GM23338 (cell line): ENCODE measurements around the gene BOD1. TPM values are rescaled to one million over a fixed set of nuclear protein-coding genes. Genes with fewer than 3 reads are reported as not detected.

ENCODE experiments used
- ATAC-seq: fragments of 200-7000 bp; cut with Tn5 transposase; 3 replicates; pipeline ENCODE4 v1.9.1; 2020
- DNase-seq: peaks from one replicate; pipeline ENCODE4 v3.0.0-alpha.2; 2015; ENCODE audit warnings: low spot score
- H2AFZ ChIP-seq: fragments of 200-600 bp; sonication (generic); 2 replicates; pipeline ENCODE4 v1.8.0; 2016; ENCODE audit warnings: antibody characterized with exemption, mild to moderate bottlenecking, moderate library complexity
- H3F3A ChIP-seq: fragments of 200-600 bp; sonication (generic); replicated peaks from 2 replicates; pipeline ENCODE4 v1.8.0; 2017; ENCODE audit warnings: antibody characterized with exemption, mixed run types, low read depth
- H3K27ac ChIP-seq: fragments of 200-600 bp; sonication (generic); 2 replicates; pipeline ENCODE4 v1.6.1; 2016; ENCODE audit warnings: low read depth
- H3K27me3 ChIP-seq: fragments of 200-600 bp; sonication (generic); 2 replicates; pipeline ENCODE4 v1.8.0; 2016; ENCODE audit warnings: mild to moderate bottlenecking, mixed run types, moderate library complexity; ENCODE audit not compliant: insufficient read depth
- H3K36me3 ChIP-seq: fragments of 200-600 bp; sonication (generic); 2 replicates; pipeline ENCODE4 v1.8.0; 2016; ENCODE audit warnings: mild to moderate bottlenecking; ENCODE audit not compliant: insufficient read depth
- H3K4me1 ChIP-seq: fragments of 200-600 bp; sonication (generic); 2 replicates; pipeline ENCODE4 v1.8.0; 2016; ENCODE audit warnings: mild to moderate bottlenecking, moderate library complexity; ENCODE audit not compliant: insufficient read depth
- H3K4me2 ChIP-seq: fragments of 200-600 bp; sonication (generic); 2 replicates; pipeline ENCODE4 v1.7.1; 2017; ENCODE audit warnings: mixed run types
- H3K4me3 ChIP-seq: fragments of 200-600 bp; sonication (generic); 2 replicates; pipeline ENCODE4 v1.6.1; 2016; ENCODE audit warnings: mixed run types
- H3K79me2 ChIP-seq: fragments of 200-600 bp; sonication (generic); replicated peaks from 2 replicates; pipeline ENCODE4 v1.8.0; 2017; ENCODE audit warnings: mild to moderate bottlenecking; ENCODE audit not compliant: insufficient read depth
- H3K9me2 ChIP-seq: fragments of 200-600 bp; sonication (generic); 2 replicates; pipeline ENCODE4 v1.8.0; 2017; ENCODE audit not compliant: insufficient read depth
- H4K20me1 ChIP-seq: fragments of 200-600 bp; sonication (generic); replicated peaks from 2 replicates; pipeline ENCODE4 v1.8.0; 2017; ENCODE audit warnings: mild to moderate bottlenecking; ENCODE audit not compliant: insufficient read depth
- H3K27ac Mint-ChIP-seq: 2 replicates; pipeline ENCODE4 v1.8.0; 2020; ENCODE audit warnings: inconsistent platforms, mild to moderate bottlenecking, moderate library complexity, mixed read lengths
- H3K27me3 Mint-ChIP-seq: 3 replicates; pipeline ENCODE4 v1.8.0; 2022; ENCODE audit warnings: low read depth, mild to moderate bottlenecking, moderate library complexity, mixed read lengths, inconsistent platforms; ENCODE audit not compliant: insufficient read depth, poor library complexity
- H3K36me3 Mint-ChIP-seq: 3 replicates; pipeline ENCODE4 v1.8.0; 2021; ENCODE audit warnings: low read depth, mild to moderate bottlenecking, inconsistent platforms, moderate library complexity, mixed read lengths
- H3K4me1 Mint-ChIP-seq: 3 replicates; pipeline ENCODE4 v1.8.0; 2020; ENCODE audit warnings: mild to moderate bottlenecking, inconsistent platforms, mixed read lengths
- H3K4me3 Mint-ChIP-seq: 3 replicates; pipeline ENCODE4 v1.8.0; 2021; ENCODE audit warnings: moderate library complexity, mild to moderate bottlenecking, inconsistent platforms, mixed read lengths
- H3K9me3 Mint-ChIP-seq: 3 replicates; pipeline ENCODE4 v1.8.0; 2020; ENCODE audit warnings: moderate library complexity, mild to moderate bottlenecking, inconsistent platforms, mixed read lengths
- CREB1 ChIP-seq: fragments of 250-450 bp; sonication (Bioruptor Pico); IDR thresholded peaks from 2 replicates; pipeline ENCODE4 v1.5.0; 2020; ENCODE audit warnings: low read depth, mild to moderate bottlenecking, moderate library complexity
- EZH2 ChIP-seq: fragments of 200-600 bp; sonication (generic); IDR thresholded peaks from one replicate; pipeline ENCODE4 v1.8.0; 2017; ENCODE audit warnings: antibody characterized with exemption, mild to moderate bottlenecking, low read depth; ENCODE audit not compliant: unreplicated experiment
- EZH2phosphoT487 ChIP-seq: fragments of 200-600 bp; sonication (generic); IDR thresholded peaks from one replicate; pipeline ENCODE4 v1.8.1; 2018; ENCODE audit warnings: antibody characterized with exemption; ENCODE audit not compliant: unreplicated experiment
- JUNB ChIP-seq: IDR thresholded peaks from one replicate; pipeline ENCODE4 v1.6.1; 2016; ENCODE audit warnings: antibody characterized with exemption; ENCODE audit not compliant: unreplicated experiment
- NANOG ChIP-seq: IDR thresholded peaks from 2 replicates; pipeline ENCODE4 v1.6.1; 2016; ENCODE audit warnings: antibody characterized with exemption, borderline replicate concordance
- POLR2AphosphoS5 ChIP-seq: IDR thresholded peaks from 2 replicates; pipeline ENCODE4 v1.6.1; 2016; ENCODE audit warnings: antibody characterized with exemption, low read depth
- STAT1 ChIP-seq: IDR thresholded peaks from one replicate; pipeline ENCODE4 v1.6.1; 2016; ENCODE audit warnings: antibody characterized with exemption; ENCODE audit not compliant: unreplicated experiment
- ZNF114 ChIP-seq: fragments of 250-450 bp; sonication (Bioruptor Pico); IDR thresholded peaks from 2 replicates; pipeline ENCODE4 v1.5.0; 2020; ENCODE audit warnings: mild to moderate bottlenecking, moderate library complexity
- ZNF331 ChIP-seq: fragments of 250-450 bp; sonication (Bioruptor Pico); IDR thresholded peaks from 2 replicates; pipeline ENCODE4 v1.5.0; 2020; ENCODE audit warnings: low read depth, mild to moderate bottlenecking, moderate library complexity
- polyA plus RNA-seq: library from polyadenylated mRNA; unstranded; fragments of >200 nt; fragmentation: Nextera tagmentation; extraction: Ambion mirVana; gene quantifications from 2 replicates; pipeline ENCODE4 v1.2.1, GENCODE V29; 2016
- total RNA-seq: library from RNA; depleted of rRNA; stranded (reverse); fragments of >200 nt; shearing (Covaris generic); gene quantifications from 2 replicates; pipeline ENCODE4 v1.2.3, GENCODE V29; 2014
- TF ChIP-seq, protein P1 (sequence below): IDR thresholded peaks from one replicate; pipeline ENCODE4 v1.6.1; 2018; ENCODE audit warnings: antibody characterized with exemption; ENCODE audit not compliant: unreplicated experiment
- TF ChIP-seq, protein P2 (sequence below), 2 experiments: fragments of 200-600 bp in 1 of 2; sonication (generic) in 1 of 2; conservative IDR thresholded peaks; 2 replicates each; pipeline versions ENCODE4 v1.5.1 to v1.6.1; 2016 to 2017; ENCODE audit warnings: antibody characterized with exemption in 2 of 2, low read depth in 2 of 2, mild to moderate bottlenecking in 2 of 2, moderate library complexity in 1 of 2
- TF ChIP-seq, protein P3 (sequence below): IDR thresholded peaks from 2 replicates; pipeline ENCODE4 v1.6.1; 2016; ENCODE audit warnings: antibody characterized with exemption
- TF ChIP-seq, protein P4 (sequence below): fragments of 250-450 bp; sonication (Bioruptor Pico); IDR thresholded peaks from 2 replicates; pipeline ENCODE4 v1.5.0; 2020; ENCODE audit warnings: mild to moderate bottlenecking, moderate library complexity

BOD1 gene
- total and polyA plus RNA-seq, 2 experiments from 2014 or later, result 94.7 to 141 TPM

DNA sequence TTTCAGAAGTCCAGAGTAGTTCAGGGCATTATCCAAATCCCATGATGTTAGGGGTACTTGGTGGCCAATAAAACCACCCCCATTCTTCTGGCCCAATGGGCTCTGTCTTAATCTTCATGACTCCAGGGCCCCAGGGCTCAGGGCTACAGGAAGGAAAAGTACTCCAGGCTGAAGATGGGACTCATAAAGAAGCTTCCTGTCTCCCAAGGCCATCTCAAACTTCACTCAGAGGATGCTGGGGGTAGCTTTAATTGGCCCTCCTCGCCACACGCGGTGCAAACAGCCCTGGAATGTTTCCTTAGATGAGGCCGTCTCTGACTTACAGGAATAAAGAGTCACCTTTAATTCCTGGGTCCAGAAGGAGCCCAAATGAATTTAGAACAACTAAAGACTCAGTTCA is 52.3 kb downstream of the BOD1 start:
- Histone ChIP-seq H2AFZ (no peak overlapping the region), H3K36me3 (no peaks in the 10 kb centered on the region), H3F3A (no peaks in the 10 kb centered on the region), H3K9me2 (no peaks in the 10 kb centered on the region), H3K4me3 (no peak overlapping the region), H3K79me2 (no peaks in the 10 kb centered on the region), H3K27me3 (no peaks in the 10 kb centered on the region), H3K4me2 (no peak overlapping the region), H4K20me1 (no peaks in the 10 kb centered on the region), H3K4me1 (no peaks in the 10 kb centered on the region), H3K27ac (no peak overlapping the region)
- no peak for ATAC-seq
- no peaks in the 10 kb centered on the region for H3K4me1 Mint-ChIP-seq
- H3K9me3 Mint-ChIP-seq, result peaks cover 22% of the 10 kb centered on the region
- H3K36me3 Mint-ChIP-seq, result peaks cover 7% of the 10 kb centered on the region; the same call in 1 of the 3 replicates
- no peak overlapping the region for H3K4me3 Mint-ChIP-seq
- no peak for DNase-seq
- TF ChIP-seq, protein P1, sequence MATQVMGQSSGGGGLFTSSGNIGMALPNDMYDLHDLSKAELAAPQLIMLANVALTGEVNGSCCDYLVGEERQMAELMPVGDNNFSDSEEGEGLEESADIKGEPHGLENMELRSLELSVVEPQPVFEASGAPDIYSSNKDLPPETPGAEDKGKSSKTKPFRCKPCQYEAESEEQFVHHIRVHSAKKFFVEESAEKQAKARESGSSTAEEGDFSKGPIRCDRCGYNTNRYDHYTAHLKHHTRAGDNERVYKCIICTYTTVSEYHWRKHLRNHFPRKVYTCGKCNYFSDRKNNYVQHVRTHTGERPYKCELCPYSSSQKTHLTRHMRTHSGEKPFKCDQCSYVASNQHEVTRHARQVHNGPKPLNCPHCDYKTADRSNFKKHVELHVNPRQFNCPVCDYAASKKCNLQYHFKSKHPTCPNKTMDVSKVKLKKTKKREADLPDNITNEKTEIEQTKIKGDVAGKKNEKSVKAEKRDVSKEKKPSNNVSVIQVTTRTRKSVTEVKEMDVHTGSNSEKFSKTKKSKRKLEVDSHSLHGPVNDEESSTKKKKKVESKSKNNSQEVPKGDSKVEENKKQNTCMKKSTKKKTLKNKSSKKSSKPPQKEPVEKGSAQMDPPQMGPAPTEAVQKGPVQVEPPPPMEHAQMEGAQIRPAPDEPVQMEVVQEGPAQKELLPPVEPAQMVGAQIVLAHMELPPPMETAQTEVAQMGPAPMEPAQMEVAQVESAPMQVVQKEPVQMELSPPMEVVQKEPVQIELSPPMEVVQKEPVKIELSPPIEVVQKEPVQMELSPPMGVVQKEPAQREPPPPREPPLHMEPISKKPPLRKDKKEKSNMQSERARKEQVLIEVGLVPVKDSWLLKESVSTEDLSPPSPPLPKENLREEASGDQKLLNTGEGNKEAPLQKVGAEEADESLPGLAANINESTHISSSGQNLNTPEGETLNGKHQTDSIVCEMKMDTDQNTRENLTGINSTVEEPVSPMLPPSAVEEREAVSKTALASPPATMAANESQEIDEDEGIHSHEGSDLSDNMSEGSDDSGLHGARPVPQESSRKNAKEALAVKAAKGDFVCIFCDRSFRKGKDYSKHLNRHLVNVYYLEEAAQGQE, result no peak
- TF ChIP-seq, protein P2, sequence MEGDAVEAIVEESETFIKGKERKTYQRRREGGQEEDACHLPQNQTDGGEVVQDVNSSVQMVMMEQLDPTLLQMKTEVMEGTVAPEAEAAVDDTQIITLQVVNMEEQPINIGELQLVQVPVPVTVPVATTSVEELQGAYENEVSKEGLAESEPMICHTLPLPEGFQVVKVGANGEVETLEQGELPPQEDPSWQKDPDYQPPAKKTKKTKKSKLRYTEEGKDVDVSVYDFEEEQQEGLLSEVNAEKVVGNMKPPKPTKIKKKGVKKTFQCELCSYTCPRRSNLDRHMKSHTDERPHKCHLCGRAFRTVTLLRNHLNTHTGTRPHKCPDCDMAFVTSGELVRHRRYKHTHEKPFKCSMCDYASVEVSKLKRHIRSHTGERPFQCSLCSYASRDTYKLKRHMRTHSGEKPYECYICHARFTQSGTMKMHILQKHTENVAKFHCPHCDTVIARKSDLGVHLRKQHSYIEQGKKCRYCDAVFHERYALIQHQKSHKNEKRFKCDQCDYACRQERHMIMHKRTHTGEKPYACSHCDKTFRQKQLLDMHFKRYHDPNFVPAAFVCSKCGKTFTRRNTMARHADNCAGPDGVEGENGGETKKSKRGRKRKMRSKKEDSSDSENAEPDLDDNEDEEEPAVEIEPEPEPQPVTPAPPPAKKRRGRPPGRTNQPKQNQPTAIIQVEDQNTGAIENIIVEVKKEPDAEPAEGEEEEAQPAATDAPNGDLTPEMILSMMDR (conservative IDR thresholded peaks at IDR 0.05; ENCODE audit: low read depth in 2 of 2), result no peak
- TF ChIP-seq, protein P3, sequence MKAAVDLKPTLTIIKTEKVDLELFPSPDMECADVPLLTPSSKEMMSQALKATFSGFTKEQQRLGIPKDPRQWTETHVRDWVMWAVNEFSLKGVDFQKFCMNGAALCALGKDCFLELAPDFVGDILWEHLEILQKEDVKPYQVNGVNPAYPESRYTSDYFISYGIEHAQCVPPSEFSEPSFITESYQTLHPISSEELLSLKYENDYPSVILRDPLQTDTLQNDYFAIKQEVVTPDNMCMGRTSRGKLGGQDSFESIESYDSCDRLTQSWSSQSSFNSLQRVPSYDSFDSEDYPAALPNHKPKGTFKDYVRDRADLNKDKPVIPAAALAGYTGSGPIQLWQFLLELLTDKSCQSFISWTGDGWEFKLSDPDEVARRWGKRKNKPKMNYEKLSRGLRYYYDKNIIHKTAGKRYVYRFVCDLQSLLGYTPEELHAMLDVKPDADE, result no peak
- no peak for TF ChIP-seq POLR2AphosphoS5
- TF ChIP-seq ZNF331 (CRISPR knock-in tag), result no peak
- no peak for TF ChIP-seq JUNB
- no peak for TF ChIP-seq CREB1 (CRISPR knock-in tag)
- no peak for TF ChIP-seq STAT1
- TF ChIP-seq EZH2, result no peak
- TF ChIP-seq ZNF114 (CRISPR knock-in tag), result no peak
- no peak for TF ChIP-seq NANOG
- TF ChIP-seq, protein P4, sequence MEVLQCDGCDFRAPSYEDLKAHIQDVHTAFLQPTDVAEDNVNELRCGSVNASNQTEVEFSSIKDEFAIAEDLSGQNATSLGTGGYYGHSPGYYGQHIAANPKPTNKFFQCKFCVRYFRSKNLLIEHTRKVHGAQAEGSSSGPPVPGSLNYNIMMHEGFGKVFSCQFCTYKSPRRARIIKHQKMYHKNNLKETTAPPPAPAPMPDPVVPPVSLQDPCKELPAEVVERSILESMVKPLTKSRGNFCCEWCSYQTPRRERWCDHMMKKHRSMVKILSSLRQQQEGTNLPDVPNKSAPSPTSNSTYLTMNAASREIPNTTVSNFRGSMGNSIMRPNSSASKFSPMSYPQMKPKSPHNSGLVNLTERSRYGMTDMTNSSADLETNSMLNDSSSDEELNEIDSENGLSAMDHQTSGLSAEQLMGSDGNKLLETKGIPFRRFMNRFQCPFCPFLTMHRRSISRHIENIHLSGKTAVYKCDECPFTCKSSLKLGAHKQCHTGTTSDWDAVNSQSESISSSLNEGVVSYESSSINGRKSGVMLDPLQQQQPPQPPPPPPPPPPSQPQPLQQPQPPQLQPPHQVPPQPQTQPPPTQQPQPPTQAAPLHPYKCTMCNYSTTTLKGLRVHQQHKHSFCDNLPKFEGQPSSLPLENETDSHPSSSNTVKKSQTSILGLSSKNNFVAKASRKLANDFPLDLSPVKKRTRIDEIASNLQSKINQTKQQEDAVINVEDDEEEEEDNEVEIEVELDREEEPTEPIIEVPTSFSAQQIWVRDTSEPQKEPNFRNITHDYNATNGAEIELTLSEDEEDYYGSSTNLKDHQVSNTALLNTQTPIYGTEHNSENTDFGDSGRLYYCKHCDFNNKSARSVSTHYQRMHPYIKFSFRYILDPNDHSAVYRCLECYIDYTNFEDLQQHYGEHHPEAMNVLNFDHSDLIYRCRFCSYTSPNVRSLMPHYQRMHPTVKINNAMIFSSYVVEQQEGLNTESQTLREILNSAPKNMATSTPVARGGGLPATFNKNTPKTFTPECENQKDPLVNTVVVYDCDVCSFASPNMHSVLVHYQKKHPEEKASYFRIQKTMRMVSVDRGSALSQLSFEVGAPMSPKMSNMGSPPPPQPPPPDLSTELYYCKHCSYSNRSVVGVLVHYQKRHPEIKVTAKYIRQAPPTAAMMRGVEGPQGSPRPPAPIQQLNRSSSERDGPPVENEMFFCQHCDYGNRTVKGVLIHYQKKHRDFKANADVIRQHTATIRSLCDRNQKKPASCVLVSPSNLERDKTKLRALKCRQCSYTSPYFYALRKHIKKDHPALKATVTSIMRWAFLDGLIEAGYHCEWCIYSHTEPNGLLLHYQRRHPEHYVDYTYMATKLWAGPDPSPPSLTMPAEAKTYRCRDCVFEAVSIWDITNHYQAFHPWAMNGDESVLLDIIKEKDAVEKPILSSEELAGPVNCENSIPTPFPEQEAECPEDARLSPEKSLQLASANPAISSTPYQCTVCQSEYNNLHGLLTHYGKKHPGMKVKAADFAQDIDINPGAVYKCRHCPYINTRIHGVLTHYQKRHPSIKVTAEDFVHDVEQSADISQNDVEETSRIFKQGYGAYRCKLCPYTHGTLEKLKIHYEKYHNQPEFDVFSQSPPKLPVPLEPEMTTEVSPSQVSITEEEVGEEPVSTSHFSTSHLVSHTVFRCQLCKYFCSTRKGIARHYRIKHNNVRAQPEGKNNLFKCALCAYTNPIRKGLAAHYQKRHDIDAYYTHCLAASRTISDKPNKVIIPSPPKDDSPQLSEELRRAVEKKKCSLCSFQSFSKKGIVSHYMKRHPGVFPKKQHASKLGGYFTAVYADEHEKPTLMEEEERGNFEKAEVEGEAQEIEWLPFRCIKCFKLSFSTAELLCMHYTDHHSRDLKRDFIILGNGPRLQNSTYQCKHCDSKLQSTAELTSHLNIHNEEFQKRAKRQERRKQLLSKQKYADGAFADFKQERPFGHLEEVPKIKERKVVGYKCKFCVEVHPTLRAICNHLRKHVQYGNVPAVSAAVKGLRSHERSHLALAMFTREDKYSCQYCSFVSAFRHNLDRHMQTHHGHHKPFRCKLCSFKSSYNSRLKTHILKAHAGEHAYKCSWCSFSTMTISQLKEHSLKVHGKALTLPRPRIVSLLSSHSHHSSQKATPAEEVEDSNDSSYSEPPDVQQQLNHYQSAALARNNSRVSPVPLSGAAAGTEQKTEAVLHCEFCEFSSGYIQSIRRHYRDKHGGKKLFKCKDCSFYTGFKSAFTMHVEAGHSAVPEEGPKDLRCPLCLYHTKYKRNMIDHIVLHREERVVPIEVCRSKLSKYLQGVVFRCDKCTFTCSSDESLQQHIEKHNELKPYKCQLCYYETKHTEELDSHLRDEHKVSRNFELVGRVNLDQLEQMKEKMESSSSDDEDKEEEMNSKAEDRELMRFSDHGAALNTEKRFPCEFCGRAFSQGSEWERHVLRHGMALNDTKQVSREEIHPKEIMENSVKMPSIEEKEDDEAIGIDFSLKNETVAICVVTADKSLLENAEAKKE (CRISPR knock-in tag), result no peak
- no peak for TF ChIP-seq EZH2phosphoT487
- peaks cover 6% of the 10 kb centered on the region for H3K27me3 Mint-ChIP-seq
- H3K27ac Mint-ChIP-seq, result no peak overlapping the region
